ENCODE results near the gene CADPS2.
"Not testable (repeated sequence)": the region's sequence is repeated elsewhere in the genome, so short reads cannot be mapped to it uniquely, and the experiment has no call there.

The CADPS2 gene

DNA sequence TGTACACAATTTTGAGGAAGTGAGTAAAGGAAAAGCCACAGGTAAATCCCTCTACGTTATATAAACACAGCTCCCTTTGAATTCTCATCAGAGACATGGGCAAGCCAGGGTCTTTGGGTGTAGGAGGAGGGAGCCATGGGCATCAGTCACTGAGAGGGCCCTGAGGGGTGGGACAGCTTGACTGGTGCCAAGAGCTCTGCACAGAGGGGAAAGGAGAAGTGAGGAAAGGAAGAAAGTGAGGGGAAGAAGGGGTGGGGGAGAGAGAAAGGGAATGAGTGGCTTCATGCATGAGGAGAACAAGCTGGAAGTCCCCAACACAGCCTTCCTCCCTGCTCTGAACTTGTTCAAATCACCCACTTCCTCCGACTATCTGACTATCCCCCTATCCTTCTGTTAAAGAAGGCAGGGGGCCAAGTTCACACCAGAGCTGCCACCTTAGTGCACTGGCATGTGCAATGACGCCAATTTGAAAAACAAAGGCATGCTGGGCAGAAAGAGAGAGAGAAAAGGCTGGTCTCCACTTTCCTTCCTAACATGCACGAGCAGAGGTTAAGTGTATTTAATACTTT lies 167.2 kb downstream of the CADPS2 start:
- H3K27ac ChIP-seq, result no peak overlapping the region
- DNase-seq (ENCODE audit: low read depth, low spot score), result no peak

DNA sequence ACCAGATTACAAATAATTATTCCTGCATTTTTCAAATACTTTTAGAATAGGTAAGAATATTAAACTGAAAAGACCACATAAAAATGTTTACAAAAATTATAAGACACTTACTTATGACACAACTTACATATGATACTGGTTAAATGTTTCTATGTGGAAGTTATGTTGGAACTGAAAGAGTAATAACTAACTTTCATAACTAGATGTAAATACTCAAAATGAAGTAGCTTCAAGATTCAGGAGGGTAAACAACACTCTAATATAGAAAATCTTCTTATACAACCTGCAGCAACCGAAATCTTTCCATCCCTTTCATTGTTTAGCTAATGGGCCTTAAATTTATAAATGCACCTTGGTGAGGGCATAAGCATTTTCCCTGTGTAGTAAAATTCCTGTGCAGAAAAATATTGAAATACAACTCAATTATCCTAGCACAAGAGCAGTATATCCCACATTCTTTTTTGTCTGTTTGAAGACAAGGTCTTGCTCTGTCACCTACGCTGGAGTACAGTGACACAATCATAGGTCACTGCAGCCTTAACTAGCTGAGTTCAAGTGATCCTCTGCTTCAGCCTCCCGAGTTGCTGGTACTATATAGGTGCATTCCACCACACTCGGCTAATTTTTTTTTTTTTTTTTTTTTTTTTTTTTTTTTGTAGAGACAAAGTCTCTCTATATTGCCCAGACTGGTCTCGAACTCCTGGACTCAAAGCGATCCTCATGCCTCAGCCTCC lies 168.7 kb downstream of the CADPS2 start:
- DNase-seq (ENCODE audit: low read depth, low spot score), result no peak

DNA sequence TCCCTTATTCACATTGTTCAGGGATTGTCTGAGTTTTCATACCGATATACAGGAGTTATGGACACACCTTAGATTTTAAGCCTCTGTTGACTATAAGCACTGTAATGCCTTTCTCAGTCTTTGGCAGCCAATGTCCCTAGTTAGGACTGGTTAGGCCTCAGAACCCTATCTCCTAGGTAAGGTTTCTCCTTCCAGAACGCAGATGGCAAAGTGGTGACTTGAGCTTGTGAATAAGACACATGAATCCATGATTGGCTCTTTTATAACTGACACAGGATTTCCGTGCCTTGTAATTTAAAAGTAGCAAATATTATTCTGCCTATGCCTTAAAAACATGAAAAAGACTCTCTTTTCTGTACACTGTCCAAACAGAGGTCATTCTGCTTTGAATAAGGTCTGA lies 171.1 kb downstream of the CADPS2 start:
- no peak overlapping the region for H3K27ac ChIP-seq
- DNase-seq (ENCODE audit: low read depth, low spot score), result no peak

More for the DNA sequence above, 168.7 kb downstream of the CADPS2 start:
- H3K27ac ChIP-seq, result no peak overlapping the region

DNA sequence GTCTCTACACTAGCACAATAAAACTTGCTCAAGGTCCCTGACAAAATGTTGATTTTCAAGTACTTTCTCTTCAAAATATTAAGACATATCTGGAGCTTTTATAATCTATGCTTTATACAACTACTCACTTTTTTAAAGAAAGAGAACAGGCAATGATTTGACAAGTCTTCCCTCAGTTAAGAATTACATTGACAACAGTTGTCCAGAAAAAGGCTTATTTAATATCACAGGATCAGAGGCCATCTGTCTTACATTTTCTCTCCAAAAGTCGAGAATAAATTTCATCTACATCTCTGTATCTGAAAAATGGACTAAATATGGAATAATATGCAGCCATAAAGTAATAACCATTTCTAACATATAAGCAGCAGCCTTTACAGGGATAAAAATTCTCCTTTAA lies 175.3 kb downstream of the CADPS2 start:
- DNase-seq (ENCODE audit: low read depth, low spot score), result no peak
- H3K27ac ChIP-seq, result no peak overlapping the region

DNA sequence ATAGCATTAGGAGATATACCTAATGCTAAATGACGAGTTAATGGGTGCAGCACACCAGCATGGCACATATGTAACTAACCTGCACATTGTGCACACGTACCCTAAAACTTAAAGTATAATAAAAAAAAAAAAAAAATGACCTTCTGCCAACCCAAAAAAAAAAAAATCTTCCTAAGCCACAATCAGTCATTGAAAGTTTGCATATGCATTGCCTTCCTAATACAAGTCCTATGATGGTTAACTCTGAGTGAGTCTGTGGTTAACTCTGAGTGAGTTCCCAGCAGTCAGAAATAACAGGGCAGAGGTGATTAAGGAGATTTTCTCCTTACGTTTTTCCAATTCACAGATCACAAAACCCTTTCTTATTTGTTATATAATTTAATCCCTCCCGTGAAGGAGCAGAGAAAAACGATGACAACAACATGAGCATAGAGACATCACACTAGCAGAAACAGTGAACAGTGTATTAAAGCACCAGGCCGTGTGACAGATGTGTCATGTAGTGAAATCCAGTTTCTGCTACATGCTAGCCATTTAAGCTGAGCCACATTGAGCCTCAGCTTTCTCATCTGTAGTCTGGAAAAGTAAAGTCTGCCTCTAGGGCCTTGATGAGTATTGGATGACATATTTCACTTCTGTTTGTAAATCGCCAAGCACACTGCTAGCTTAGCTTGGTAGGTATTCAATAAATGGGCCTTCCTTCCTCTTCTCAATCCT lies 176.2 kb downstream of the CADPS2 start:
- DNase-seq (ENCODE audit: low read depth, low spot score), result no peak
- no peak overlapping the region for H3K27ac ChIP-seq

DNA sequence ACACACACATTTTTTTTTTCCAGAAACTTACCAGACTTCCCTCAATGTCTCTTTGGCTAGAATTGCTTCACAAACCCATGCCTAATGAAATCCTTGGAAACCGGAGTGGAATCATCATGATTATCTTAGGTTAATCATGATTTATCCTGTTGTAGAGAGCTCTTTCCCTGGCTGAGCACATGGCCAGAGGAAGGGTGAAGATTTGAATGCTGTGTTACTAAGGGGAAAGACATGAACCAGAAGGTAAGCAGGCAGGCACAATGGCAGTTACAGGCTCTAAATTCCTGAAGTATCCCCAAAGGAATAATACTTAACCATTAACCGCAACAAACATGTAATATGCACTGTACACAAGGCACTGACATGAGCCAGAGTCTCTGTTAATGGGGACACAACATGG lies 179.4 kb downstream of the CADPS2 start:
- DNase-seq (ENCODE audit: low read depth, low spot score), result no peak
- H3K27ac ChIP-seq, result no peak overlapping the region

DNA sequence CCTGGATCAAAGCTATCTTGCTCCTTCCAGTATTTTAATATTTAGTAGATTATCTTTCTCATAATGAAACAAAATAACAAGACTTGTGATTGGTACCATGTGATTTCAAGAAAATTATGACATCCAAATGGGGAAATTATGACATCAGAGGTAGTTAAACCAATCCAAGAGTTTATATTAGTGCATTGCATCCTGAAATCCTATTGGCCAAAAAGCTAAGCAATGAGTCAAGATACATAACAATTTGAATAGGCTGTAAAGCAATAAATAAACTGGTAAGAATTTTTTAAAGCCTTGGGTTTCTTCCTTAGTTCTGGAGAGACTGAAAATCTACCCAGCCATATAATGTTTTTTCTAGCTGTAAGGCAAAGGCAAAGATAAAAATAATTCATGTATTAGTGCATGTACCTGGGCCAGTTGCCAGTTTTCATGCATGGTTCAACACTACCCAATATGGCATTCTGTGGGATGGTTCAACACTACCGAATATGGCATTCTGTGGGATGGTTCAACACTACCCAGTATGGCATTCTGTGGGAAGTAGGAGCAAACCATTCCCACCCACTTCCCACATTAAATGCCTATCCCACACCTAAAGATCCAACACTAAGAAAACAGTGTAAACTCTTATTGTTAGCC lies 183.3 kb downstream of the CADPS2 start, which contains the start of gene RNF148:
Gene RNF148 (minus strand): TSS at position 51 of the 639 bp plus-strand sequence. CDS start 172 bp downstream, outside the sequence.
- H3K27ac ChIP-seq, result no peak within 1 kb of the TSS
- no peak for DNase-seq (ENCODE audit: low read depth, low spot score)

DNA sequence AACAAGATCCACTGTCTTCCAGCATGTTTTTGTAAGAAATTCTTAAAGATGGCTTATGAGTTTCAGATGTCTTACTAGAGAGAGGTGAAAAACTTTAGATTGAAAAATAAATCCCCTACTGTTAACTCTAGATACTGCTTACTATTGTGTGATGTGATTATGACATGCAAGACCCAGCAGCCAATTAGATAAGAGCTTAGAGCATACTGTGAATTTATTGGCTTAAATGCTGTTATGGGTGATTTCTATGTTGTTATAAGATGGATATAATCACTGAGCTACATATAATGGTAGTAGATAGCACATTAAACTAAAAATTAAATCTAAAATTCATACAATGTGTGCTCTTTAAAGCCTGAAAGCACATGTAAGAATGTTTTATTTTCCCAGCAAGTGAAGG lies 187.2 kb downstream of the CADPS2 start, which contains the start of gene RNF133:
Gene RNF133 (minus strand): TSS at position 101 of the 400 bp plus-strand sequence. CDS start 199 bp downstream, outside the sequence.
- no peak within 1 kb of the TSS for H3K27ac ChIP-seq
- DNase-seq (ENCODE audit: low read depth, low spot score), result no peak

DNA sequence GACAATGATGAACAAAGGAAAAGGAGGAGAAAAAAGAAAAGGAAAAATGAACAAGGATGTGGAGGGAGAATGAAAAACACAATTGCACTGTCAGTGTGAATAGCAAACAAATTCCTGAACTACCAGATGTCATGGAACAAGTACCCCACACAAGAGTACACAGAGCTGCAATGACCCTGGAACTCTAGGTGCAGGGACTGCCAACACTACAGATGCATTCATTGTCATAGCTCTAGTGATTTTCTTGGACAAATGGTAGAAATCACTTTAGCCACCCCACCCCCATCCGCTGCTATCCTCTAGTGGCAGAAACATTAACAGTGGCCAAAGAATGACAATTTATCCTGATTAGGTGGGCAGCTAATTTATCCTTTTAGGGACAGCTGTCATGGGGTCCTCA lies 190.4 kb downstream of the CADPS2 start:
- no peak for DNase-seq (ENCODE audit: low read depth, low spot score)
- no peak overlapping the region for H3K27ac ChIP-seq

DNA sequence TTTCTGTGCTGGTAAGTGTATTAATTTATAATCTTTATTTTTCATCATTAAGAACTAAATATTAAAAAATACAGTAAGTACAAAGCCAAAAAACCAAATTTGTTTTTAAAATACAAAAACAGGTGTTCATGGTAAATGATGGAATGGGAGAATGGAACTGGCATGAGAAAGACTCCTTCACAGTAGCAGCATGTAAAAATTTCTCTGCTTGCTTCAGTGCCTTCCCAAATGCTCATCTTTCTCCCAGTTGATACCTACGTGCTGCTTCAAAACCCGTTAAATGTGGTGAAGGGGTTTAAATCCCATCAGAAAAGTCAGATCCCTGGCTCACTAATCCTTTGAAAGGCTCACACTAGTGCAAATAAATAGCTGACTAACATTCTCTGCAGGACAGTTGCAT lies 191.6 kb downstream of the CADPS2 start:
- no peak overlapping the region for H3K27ac ChIP-seq
- no peak for DNase-seq (ENCODE audit: low read depth, low spot score)

DNA sequence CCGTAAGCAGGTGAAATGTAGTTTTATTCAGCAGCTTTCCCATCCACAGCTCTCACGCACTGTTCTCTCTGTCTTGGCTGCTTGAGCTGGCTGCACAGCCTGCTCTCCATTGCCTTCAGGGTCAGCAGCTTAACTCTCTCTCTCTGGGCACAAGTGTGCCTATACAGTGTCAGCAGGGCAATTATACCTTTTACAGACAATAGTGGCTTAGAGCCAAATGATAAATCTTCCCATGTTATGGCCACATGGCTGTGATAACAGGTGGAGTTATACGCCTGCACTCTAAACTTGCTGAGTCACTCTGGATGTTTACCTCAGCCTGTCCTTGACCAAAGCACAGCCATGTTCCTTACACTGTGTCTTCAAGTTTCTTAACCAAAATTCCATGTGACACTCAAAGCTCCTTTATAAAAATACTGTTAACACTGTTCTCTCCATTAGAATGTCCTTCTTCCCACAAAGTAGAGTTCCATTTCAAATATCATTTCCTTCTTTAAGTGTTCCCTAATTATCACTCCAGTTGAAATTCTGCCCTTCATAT lies 193.4 kb downstream of the CADPS2 start:
- no peak overlapping the region for H3K27ac ChIP-seq
- no peak for DNase-seq (ENCODE audit: low read depth, low spot score)

DNA sequence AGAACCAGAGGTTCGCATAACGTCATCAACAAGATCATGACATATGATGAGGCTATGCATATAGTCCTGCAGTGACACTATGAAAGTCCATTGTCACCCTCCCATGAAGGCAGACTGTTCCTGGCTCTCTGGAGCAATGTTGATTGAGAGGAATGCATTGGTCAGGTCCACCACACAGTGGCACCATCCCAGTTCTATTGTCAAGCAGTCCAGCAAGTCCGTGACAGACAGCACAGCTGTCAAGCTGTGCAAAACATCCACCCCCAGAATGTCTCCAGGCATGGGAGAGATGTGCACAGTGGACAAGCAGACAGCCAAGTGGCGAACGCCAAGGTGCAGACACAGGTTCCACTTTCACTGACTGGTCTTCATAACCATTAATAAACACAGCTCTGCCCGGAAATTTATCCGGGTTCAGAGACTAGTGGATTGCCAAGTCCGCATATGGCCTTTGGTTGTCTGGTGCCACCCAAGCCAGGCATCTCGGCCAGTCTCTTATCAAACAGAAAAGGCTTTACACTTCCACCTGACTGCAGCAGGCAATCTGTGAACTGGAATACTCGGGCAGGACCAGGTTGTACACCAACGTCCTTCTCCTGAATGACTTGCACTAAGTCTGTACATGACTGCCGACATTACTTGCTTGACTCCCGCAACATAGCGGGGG lies 194.6 kb downstream of the CADPS2 start:
- no peak for DNase-seq (ENCODE audit: low read depth, low spot score)
- no peak overlapping the region for H3K27ac ChIP-seq

DNA sequence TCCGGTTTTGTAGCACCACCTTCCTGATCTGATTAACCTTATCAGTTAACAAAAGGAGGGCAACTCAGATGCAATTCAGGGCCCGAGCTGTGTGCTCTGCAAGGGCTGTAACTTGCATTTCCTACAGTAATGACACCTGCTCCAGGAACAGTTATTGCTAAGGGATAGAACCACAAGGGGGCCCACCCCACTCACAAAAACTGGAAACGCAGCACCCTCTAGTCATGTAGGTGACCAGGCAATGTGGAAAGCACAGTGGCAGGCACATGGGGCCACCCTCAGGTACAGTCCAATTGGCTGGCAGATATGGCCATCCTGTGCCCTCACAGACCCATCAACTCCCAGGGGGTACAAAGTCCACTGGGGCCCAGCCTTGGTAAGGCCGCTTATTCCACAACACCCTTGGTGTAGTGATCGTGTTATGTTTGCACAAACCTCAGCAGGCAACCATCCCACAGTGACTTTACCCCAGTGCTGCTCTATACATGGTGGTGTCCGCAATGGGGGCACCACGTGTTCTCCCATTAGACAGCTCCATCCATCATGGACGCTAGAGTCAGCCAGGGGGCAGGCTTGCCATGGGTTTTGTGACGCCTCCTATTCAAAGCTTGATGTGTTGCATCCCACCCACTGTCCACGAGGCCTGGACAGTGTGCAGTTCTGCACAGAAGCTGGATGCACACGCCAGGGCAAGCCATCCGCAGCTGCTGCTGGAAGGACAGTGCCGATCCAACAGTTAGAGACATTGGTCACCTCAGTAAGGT lies 196.7 kb downstream of the CADPS2 start:
- DNase-seq (ENCODE audit: low read depth, low spot score), result no peak
- no peak overlapping the region for H3K27ac ChIP-seq

DNA sequence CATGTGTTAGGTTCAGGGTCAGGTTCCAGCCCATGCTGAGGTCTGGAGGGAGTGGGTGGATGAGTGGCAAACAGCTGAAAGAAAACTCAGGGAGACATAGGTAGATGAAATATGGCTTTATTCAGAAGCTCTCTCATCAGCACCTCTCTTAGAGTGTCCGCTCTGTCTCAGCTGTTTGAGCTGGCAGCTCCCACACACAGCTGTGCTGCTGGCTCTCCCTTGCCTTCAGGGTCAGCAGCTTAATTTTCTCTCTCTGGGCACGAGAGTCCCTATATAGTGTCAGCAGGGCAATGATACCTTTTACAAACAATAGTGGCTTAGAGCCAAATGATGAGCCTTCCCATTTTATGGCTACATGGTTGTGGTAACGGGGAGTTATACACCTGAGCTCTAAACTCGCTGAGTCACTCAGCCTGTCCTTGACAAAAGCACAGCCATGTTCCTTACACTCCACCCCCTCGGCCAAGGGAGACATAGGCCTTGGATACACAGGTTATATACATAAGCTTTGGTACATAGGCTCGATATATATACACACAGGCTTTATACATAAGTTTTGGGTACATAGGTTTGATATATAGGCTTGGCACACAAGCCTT lies 197.8 kb downstream of the CADPS2 start:
- H3K27ac ChIP-seq, result no peak overlapping the region
- DNase-seq (ENCODE audit: low read depth, low spot score), result no peak

DNA sequence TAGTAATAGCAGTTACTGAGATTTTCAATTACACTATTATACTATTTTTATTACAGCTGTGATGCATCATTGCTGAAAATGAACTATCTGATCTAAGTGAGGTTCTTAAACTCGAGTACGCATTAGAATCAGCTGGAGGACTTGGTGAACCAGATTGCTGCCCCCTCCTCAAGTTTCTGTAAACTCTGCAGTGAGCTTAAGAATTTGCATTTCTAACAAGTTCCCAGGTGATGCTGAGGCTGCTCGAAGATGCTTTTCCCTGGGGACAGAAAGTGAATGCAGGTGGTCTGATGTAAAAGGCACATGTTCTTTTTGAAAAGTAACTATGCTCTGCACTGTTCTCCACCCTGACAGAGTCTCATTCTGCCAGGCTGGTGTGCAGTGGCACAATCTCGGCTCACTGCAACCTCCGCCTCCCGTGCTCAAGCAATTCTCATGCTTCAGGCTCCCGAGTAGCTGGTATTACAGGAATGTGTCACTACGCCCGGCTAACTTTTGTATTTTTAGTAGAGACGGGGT lies 199.8 kb downstream of the CADPS2 start:
- H3K27ac ChIP-seq, result no peak overlapping the region
- no peak for DNase-seq (ENCODE audit: low read depth, low spot score)

DNA sequence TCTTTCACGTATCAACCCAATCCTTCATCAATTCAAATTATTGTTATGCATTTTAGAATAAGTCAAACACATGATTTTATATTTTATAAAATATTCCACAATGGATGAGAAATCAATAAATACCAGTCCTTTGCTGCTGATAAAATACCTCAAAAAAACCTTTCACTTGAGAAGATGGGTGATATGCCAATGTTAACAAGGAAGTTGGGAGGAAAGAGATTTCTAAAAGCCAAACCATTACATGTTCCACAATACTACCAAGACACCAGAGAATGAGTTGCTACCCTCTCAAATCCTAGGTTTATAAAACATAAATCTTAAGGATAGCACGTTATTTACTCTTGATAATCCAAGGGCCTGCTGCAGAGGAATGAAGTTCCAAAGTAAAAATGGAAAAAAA lies 201.8 kb downstream of the CADPS2 start:
- no peak overlapping the region for H3K27ac ChIP-seq
- no peak for DNase-seq (ENCODE audit: low read depth, low spot score)

DNA sequence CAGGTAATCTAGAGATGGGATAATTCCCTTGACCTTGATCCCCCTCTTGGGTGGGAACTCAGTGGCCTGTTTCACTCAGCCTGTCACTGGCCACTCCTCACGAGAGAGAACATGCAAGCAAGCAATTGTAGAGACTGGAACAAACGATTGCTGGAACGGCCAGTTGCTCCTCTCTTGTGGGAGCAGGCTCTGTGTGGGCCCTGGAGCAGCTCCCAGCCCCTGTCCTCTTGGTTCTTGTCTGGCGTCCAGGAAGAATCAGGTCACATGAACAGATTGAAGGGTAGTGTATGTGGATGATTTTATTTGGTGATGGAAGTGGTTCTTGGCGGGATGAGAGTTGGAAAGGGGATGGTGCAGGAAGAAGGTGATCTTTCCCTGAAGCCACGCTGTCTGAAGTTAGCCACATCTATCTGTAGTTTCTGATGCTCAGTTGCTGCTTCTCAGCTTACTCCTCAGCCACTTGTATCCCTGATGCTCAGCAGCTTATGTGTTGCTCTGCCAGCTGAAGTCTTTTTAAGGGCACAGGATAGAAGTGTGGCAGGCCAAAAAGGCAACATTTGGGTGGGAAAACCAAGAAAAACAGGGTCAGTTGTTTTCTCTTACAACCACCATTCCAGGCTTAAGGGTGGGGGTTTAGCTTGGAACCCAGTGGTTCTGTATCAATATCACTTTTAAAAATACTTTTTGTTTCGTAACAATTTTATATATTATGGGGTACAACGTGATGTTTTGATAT lies 203.3 kb downstream of the CADPS2 start:
- H3K27ac ChIP-seq, result no peak overlapping the region
- DNase-seq (ENCODE audit: low read depth, low spot score), result no peak

DNA sequence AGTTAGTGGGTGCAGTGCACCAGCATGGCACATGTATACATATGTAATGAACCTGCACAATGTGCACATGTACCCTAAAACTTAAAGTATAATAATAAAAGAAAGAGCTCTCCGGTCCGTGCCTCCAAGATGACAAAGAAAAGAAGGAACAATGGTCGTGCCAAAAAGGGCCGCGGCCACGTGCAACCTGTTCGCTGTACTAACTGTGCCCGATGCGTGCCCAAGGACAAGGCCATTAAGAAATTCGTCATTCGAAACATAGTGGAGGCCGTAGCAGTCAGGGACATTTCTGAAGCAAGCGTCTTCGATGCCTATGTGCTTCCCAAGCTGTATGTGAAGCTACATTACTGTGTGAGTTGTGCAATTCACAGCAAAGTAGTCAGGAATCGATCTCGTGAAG lies 205.1 kb downstream of the CADPS2 start:
- not testable (repeated sequence) for H3K27ac ChIP-seq; DNase-seq (ENCODE audit: low read depth, low spot score)
